Transverse colon (tissue), 4 donors: ENCODE results near the gene SLC25A41. TPM values are rescaled to one million over a fixed set of nuclear protein-coding genes. Genes with fewer than 3 reads are reported as not detected.
A peak's percentile ranks its signal among the peaks of the same experiment; 100 is the strongest.

Experiments
- DNase-seq: peaks from one replicate; pipeline ENCODE4 v3.0.0-alpha.2; 2019
- H3K27ac ChIP-seq, 4 donors: fragments of 200-600 bp; sonication (generic); 2 replicates each; pipeline ENCODE4 v1.5.1; 2016 to 2018; ENCODE audit warnings: inconsistent platforms in 4 of 4
- H3K27me3 ChIP-seq: fragments of 200-600 bp; sonication (generic); 2 replicates; pipeline ENCODE4 v1.5.1; 2017; ENCODE audit warnings: inconsistent platforms
- H3K36me3 ChIP-seq, 4 donors: fragments of 200-600 bp; sonication (generic); 2 replicates each; pipeline ENCODE4 v1.5.1; 2017 to 2019; ENCODE audit warnings: inconsistent platforms in 4 of 4
- H3K4me1 ChIP-seq, 4 donors: fragments of 200-600 bp; sonication (generic); 2 replicates each; pipeline ENCODE4 v1.5.1; 2017 to 2020; ENCODE audit warnings: inconsistent platforms in 4 of 4
- H3K4me3 ChIP-seq, 4 donors: fragments of 200-600 bp; sonication (generic); 1 replicate in 1 of 4; 2 replicates in 3 of 4; pipeline versions ENCODE4 v1.5.1 to v1.6.1; 2017 to 2019; ENCODE audit warnings: inconsistent platforms in 4 of 4
- H3K9me3 ChIP-seq, 2 donors: fragments of 200-600 bp; sonication (generic); 2 replicates each; pipeline ENCODE4 v1.5.1; 2017 to 2019; ENCODE audit warnings: inconsistent platforms in 2 of 2
- EP300 ChIP-seq: sonication (generic); formaldehyde crosslinking; IDR thresholded peaks from one replicate; pipeline ENCODE4 v1.6.1; 2017; ENCODE audit warnings: antibody characterized with exemption, low read depth
- POLR2A ChIP-seq: fragments of 450-650 bp; IDR thresholded peaks from one replicate; pipeline ENCODE4 v1.6.1; 2016; ENCODE audit warnings: antibody characterized with exemption, mild to moderate bottlenecking, moderate library complexity
- POLR2AphosphoS5 ChIP-seq, 3 donors: sonication (generic); formaldehyde crosslinking; IDR thresholded peaks; one replicate each; pipeline ENCODE4 v1.6.1; 2016; ENCODE audit warnings: antibody characterized with exemption in 3 of 3
- WGBS, 2 donors: methylation state at CpG; one replicate each; pipeline ENCODE4 v1.1.5; 2018; ENCODE audit warnings: low coverage in 1 of 2; 5-methylcytosine and 5-hydroxymethylcytosine counted together
- in situ Hi-C, 4 donors: fragments of 200-750 bp; cut with MboI; loops; one replicate each; pipeline versions ENCODE4 v1.15.0 to v1.15.1; 2017; ENCODE audit warnings: low sequenced_read_pairs in 3 of 4, low pct_ligation_motif_present in 1 of 4, low pct_unique_long_range_greater_than_20kb in 1 of 4
- intact Hi-C: fragments of 100-400 bp; cut with DNase I; formaldehyde crosslinking; loops from one replicate; pipeline ENCODE4 v1.15.1; 2023; ENCODE audit warnings: low total_unique reads
- total RNA-seq, 4 donors: library from RNA; depleted of rRNA; stranded (reverse); fragments of >200 nt; gene quantifications; one replicate each; pipeline ENCODE4 v1.1.0, GENCODE V29; 2016
- TF ChIP-seq, protein P1 (sequence below), 5 experiments: fragments of 200-600 bp in 3 of 5; fragments of 450-650 bp in 2 of 5; sonication (generic) in 3 of 5; IDR thresholded peaks; 1 replicate in 2 of 5; 2 replicates in 3 of 5; pipeline ENCODE4 v1.5.1; 2016 to 2017; ENCODE audit warnings: antibody characterized with exemption in 5 of 5, inconsistent platforms in 3 of 5, mild to moderate bottlenecking in 2 of 5, moderate library complexity in 1 of 5

The SLC25A41 gene
- total RNA-seq, 4 donors from 2014 or later, result 0.32 TPM; not detected in 3

DNA sequence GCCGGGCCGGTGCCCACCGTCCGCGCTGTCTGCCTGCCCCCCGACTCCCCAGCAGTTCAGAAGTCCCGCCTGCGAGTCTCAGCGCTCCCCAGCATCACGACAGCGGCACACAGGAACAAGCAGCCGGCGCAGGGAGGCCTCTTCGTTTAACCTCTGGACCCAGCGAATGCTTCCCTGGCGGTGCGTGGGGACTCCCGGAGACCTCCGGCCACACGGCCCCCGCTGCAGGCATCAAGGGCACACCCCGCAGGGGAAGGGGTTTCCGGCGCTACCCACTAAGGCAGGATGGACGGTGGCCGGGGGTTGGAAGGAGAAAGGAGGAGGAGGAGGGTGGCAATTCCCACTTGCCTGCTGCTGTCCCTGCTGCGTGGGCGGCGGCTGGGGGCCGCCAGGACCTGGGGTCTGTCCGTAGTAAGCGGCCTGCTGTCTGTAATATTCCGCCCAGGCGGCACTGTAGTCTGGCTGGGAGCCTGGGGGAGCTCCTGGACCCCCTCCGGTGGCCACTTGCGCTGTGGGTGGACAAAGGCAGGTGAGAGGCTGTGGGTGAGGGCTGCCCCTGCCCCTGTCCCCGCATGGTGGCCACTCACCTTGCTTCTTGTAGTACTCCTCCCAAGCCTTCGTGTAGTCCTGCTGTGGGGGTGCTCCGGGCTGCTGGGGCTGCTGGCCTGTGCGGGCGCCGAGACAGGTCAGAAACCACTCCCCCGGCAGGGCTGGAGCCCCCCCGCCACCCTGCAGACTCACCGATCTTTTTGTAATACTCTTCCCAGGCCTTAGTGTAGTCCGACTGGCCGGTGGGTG, 18.6 kb downstream of the SLC25A41 start:
- H3K9me3 ChIP-seq, result no peaks in the 10 kb centered on the region
- 93 to 100% methylated on average over 5 to 47 of the region's 47 CpGs for WGBS, 2 donors
- no peak for TF ChIP-seq POLR2AphosphoS5 (IDR thresholded peaks at IDR 0.05)
- TF ChIP-seq, protein P1, sequence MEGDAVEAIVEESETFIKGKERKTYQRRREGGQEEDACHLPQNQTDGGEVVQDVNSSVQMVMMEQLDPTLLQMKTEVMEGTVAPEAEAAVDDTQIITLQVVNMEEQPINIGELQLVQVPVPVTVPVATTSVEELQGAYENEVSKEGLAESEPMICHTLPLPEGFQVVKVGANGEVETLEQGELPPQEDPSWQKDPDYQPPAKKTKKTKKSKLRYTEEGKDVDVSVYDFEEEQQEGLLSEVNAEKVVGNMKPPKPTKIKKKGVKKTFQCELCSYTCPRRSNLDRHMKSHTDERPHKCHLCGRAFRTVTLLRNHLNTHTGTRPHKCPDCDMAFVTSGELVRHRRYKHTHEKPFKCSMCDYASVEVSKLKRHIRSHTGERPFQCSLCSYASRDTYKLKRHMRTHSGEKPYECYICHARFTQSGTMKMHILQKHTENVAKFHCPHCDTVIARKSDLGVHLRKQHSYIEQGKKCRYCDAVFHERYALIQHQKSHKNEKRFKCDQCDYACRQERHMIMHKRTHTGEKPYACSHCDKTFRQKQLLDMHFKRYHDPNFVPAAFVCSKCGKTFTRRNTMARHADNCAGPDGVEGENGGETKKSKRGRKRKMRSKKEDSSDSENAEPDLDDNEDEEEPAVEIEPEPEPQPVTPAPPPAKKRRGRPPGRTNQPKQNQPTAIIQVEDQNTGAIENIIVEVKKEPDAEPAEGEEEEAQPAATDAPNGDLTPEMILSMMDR (IDR thresholded peaks at IDR 0.05), result no peak
- no peak for TF ChIP-seq POLR2A
- TF ChIP-seq EP300, result no peak
- H3K36me3 ChIP-seq, result peaks cover 0 to 53% (median 25%) of the 10 kb centered on the region in 4 donors
- no peak overlapping the region for H3K27ac ChIP-seq
- H3K27me3 ChIP-seq, result no peaks in the 10 kb centered on the region
- intact Hi-C loops (no loop called here), in situ Hi-C loops (no loop called here)
- peaks cover 0 to 20% (median 2%) of the 10 kb centered on the region in 4 donors for H3K4me1 ChIP-seq
- H3K4me3 ChIP-seq, result no peak overlapping the region
- DNase-seq, result no peak

DNA sequence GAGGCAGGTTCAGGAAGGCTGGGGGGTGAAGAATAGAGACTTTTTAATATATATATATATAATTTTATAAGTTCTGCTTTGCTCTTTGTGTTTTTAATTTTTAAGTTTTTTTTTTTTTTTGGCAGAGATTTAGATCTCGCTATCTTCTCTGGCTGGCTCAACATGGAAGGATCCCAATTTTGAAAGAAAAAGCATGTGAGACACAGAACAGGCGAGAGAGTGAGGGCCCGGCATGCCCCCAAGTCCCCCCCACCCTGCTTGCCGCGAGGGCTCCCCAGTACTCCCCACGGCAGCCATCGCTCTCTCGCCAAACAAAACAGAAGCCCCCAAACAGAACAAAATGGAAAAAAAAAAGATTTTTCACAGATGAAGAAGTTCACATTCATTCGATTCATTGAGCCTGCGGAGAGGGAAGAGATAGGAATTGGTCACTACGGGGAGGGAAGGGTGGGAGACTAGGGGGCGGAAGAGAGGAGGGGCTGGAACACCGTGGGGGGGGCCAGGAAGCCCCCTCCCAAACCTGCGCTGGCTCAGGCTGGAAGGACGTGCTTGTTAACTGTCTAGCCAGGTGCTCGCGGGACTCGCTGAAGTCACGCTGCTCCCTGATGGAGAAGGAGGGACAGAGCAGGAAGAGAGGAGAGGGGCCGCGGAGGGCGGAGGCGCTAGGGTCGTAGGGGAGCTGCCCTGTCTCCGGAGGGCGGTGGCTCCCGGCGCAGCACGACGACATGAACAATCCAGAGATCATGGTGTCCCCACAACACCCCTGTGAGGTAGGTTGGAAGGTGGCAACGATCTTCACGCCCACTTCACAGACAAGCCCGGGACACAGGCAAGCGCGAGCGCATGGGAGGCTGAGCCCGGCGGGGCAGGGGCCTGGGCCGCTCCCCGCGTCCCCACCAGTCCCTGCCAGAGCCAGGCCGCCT, 19.6 kb downstream of the SLC25A41 start:
- DNase-seq, result no peak
- TF ChIP-seq, protein P1 (IDR thresholded peaks at IDR 0.05), result no peak
- TF ChIP-seq POLR2A, result no peak
- TF ChIP-seq EP300, result no peak
- TF ChIP-seq POLR2AphosphoS5 (IDR thresholded peaks at IDR 0.05), result no peak
- peak overlapping the region in 1 of 4 donors; percentile 25 for H3K27ac ChIP-seq

DNA sequence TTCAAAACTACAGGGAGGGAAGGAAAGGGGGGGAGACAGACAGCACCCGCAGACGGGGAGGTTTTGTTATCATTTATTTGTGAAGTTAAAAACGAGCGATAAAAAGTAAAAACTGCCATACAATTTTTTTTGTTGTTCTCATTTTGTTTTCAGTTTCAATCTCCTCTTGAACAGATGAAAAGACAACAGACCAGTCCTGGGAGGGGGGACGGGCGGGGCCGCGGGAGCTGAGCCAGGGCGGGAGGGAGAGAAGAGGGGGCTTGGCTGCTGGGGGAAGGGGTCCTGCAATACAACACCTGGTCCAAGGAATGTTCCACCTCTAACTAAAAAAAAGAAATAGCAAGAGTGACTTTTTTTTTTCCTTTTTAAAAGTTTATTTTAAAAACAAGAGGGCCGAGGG, 20.3 kb downstream of the SLC25A41 start:
- WGBS, 2 donors, result 43 to 48% methylated on average over 5 to 10 of the region's 10 CpGs
- peaks cover 0 to 20% (median 2%) of the 10 kb centered on the region in 4 donors for H3K4me1 ChIP-seq
- no peak overlapping the region for H3K4me3 ChIP-seq
- in situ Hi-C loops, result no loop called here
- intact Hi-C loops, result no loop called here
- H3K27ac ChIP-seq, result peak overlapping the region in 3 of 4 donors; percentile 8 to 35 (median 21)
- no peaks in the 10 kb centered on the region for H3K27me3 ChIP-seq
- H3K36me3 ChIP-seq, result peaks cover 0 to 44% (median 22%) of the 10 kb centered on the region in 4 donors
- DNase-seq, result no peak
- TF ChIP-seq EP300 (no peak), POLR2AphosphoS5 (IDR thresholded peaks at IDR 0.05) (no peak), POLR2A (no peak)
- TF ChIP-seq, protein P1 (IDR thresholded peaks at IDR 0.05), result no peak
- H3K9me3 ChIP-seq, result no peaks in the 10 kb centered on the region

More for the DNA sequence above, 19.6 kb downstream of the SLC25A41 start:
- intact Hi-C loops, result no loop called here
- no peaks in the 10 kb centered on the region for H3K9me3 ChIP-seq
- H3K27me3 ChIP-seq, result no peaks in the 10 kb centered on the region
- peaks cover 0 to 20% (median 2%) of the 10 kb centered on the region in 4 donors for H3K4me1 ChIP-seq
- in situ Hi-C loops, result no loop called here
- H3K4me3 ChIP-seq, result no peak overlapping the region
- peaks cover 0 to 44% (median 23%) of the 10 kb centered on the region in 4 donors for H3K36me3 ChIP-seq
- 76 to 80% methylated on average over 8 to 42 of the region's 42 CpGs for WGBS, 2 donors

DNA sequence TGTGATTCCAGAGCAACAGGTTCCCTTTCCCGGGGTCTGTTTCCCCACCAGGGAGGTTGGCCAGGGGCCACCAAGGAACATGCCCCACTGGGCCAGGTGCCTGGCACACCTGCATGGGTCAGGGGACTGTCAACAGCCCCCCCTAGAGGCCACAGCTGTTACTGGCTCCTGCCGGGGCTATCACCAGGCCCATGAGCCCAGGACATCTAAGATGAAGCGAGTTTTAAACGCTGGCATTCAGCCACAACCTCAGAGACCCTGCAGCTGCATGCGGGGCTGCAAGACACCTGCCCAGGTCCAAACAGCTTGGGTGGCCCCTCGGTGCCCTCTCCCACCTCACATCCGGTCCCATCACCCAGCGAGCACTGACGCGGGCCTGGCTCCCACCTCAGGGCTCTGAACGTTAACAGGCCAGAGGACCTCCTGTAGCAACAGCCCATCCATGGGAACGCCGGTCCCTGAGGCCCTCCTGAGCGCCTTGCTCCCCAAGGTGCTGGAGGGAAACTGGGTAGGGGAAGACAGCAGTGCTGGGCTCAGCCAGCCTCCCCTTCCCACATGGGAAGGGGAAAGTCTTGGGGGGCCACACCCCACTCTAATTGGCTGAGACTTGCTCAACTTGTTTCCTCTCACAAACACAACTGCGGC, 21.0 kb downstream of the SLC25A41 start:
- peaks cover 0 to 37% (median 19%) of the 10 kb centered on the region in 4 donors for H3K36me3 ChIP-seq
- no peak overlapping the region for H3K4me3 ChIP-seq
- peak overlapping the region; percentile 8 to 53 (median 34) for H3K27ac ChIP-seq
- TF ChIP-seq EP300, result no peak
- no peak for TF ChIP-seq POLR2A
- TF ChIP-seq, protein P1 (IDR thresholded peaks at IDR 0.05), result peak; percentile 54 to 72 (median 65)
- TF ChIP-seq POLR2AphosphoS5 (IDR thresholded peaks at IDR 0.05), result no peak
- DNase-seq, result peak; percentile 71
- WGBS, 2 donors, result 53 to 67% methylated on average over 2 to 13 of the region's 15 CpGs
- peaks cover 0 to 20% (median 2%) of the 10 kb centered on the region in 4 donors for H3K4me1 ChIP-seq
- in situ Hi-C loops, result no loop called here
- no peaks in the 10 kb centered on the region for H3K9me3 ChIP-seq
- H3K27me3 ChIP-seq, result no peaks in the 10 kb centered on the region
- intact Hi-C loops, result no loop called here
